HepG2 (cell line): ENCODE results near the gene LRRC74B. TPM values are rescaled to one million over a fixed set of nuclear protein-coding genes. Genes with fewer than 3 reads are reported as not detected.

Experiments used
- AKNA ChIP-seq: sonication (generic); formaldehyde crosslinking; IDR thresholded peaks from 2 replicates; pipeline ENCODE4 v1.4.0; 2020; ENCODE audit warnings: missing genetic modification reagents, borderline replicate concordance
- ATF2 ChIP-seq: sonication (generic); formaldehyde crosslinking; IDR thresholded peaks from 2 replicates; pipeline ENCODE4 v1.4.0; 2020; ENCODE audit warnings: missing genetic modification reagents
- DNMT3B ChIP-seq: conservative IDR thresholded peaks from 2 replicates; pipeline ENCODE4 v1.6.1; 2016; ENCODE audit warnings: missing biosample characterization, control low read depth
- LRRFIP1 ChIP-seq: sonication (generic); formaldehyde crosslinking; conservative IDR thresholded peaks from 2 replicates; pipeline ENCODE4 v1.4.0; 2020; ENCODE audit warnings: missing genetic modification reagents
- MAZ ChIP-seq, 2 experiments: sonication (generic) in 1 of 2; formaldehyde crosslinking in 1 of 2; IDR thresholded peaks; 2 replicates each; pipeline versions ENCODE4 v1.5.0 to v1.6.1; 2012 to 2020; ENCODE audit warnings: low read depth in 2 of 2, mild to moderate bottlenecking in 2 of 2, borderline replicate concordance in 1 of 2, improper control_type of control experiment in 1 of 2, low read length in 1 of 2, missing genetic modification reagents in 1 of 2, moderate library complexity in 1 of 2
- SRY ChIP-seq: sonication (generic); formaldehyde crosslinking; IDR thresholded peaks from 2 replicates; pipeline ENCODE4 v1.8.0; 2022; ENCODE audit warnings: mild to moderate bottlenecking, missing genetic modification reagents
- THAP11 ChIP-seq: IDR thresholded peaks from 2 replicates; pipeline ENCODE4 v1.6.1; 2016; ENCODE audit warnings: missing biosample characterization, missing genetic modification reagents
- ZHX2 ChIP-seq, 2 experiments: sonication (generic) in 1 of 2; formaldehyde crosslinking in 1 of 2; IDR thresholded peaks; 2 replicates each; pipeline versions ENCODE4 v1.6.1 to v1.9.0; 2014 to 2022; ENCODE audit warnings: antibody characterized with exemption in 1 of 2, borderline replicate concordance in 1 of 2, inconsistent platforms in 1 of 2, low read depth in 1 of 2, missing genetic modification reagents in 1 of 2
- ZNF232 ChIP-seq: sonication (generic); formaldehyde crosslinking; IDR thresholded peaks from 2 replicates; pipeline ENCODE4 v1.4.0; 2020; ENCODE audit warnings: missing genetic modification reagents, borderline replicate concordance
- ZNF34 ChIP-seq: sonication (generic); formaldehyde crosslinking; IDR thresholded peaks from 2 replicates; pipeline ENCODE4 v1.4.0; 2020; ENCODE audit warnings: mild to moderate bottlenecking, missing genetic modification reagents, borderline replicate concordance
- ZNF790 ChIP-seq: sonication (generic); formaldehyde crosslinking; IDR thresholded peaks from 2 replicates; pipeline ENCODE4 v1.8.0; 2022; ENCODE audit warnings: missing genetic modification reagents, mild to moderate bottlenecking, borderline replicate concordance
- polyA plus RNA-seq, 8 experiments: library from polyadenylated mRNA; depleted of rRNA in 3 of 8; stranded (reverse) in 7 of 8; unstranded in 1 of 8; fragments of >200 nt; fragmentation: Illumina TruSeq in 4 of 8; extraction: Trizol in 4 of 8; gene quantifications; 2 replicates each; pipeline versions ENCODE4 v1.2.1 to v1.2.3, GENCODE V29; 2011 to 2016; ENCODE audit warnings: low read depth in 4 of 8, missing spikeins in 1 of 8, mixed read lengths in 1 of 8; ENCODE audit not compliant: insufficient read depth in 1 of 8
- total RNA-seq, 5 experiments: library from RNA; depleted of rRNA; stranded (reverse); fragments of >200 nt; fragmentation: Illumina TruSeq; extraction: Trizol; gene quantifications; 2 replicates each; pipeline ENCODE4 v1.2.3, GENCODE V29; 2016; ENCODE audit warnings: low read depth in 1 of 5

The LRRC74B gene
- total and polyA plus RNA-seq, 2 of the 13 experiments (the other 11 are each of a cell fraction or from before 2014, with no cell fraction given) = not detected

- TF ChIP-seq ATF2 = peak; percentile 81
- TF ChIP-seq THAP11 (CRISPR knock-in tag) = peak; percentile 62
- TF ChIP-seq AKNA = peak; percentile 70; the same call in 1 of the 2 replicates
- peak; percentile 92 for TF ChIP-seq DNMT3B (CRISPR knock-in tag)
- peak; percentile 97 for TF ChIP-seq ZNF232
- peak; percentile 54; the same call in 1 of the 2 replicates for TF ChIP-seq SRY (CRISPR knock-in tag)
- peak; percentile 89 for TF ChIP-seq LRRFIP1
- TF ChIP-seq ZHX2 (IDR thresholded peaks at IDR 0.05; ENCODE audit: low read depth) = no peak
- TF ChIP-seq ZHX2 (CRISPR knock-in tag; IDR thresholded peaks at IDR 0.05; ENCODE audit: borderline replicate concordance) = peak; percentile 78; the same call in 1 of the 2 replicates
- peak; percentile 67; the same call in 1 of the 2 replicates for TF ChIP-seq ZNF790 (CRISPR knock-in tag)
- no peak; the same call in 1 of the 2 replicates for TF ChIP-seq MAZ (IDR thresholded peaks at IDR 0.05; ENCODE audit: borderline replicate concordance, low read depth, low read length)
- TF ChIP-seq MAZ (CRISPR knock-in tag; IDR thresholded peaks at IDR 0.05; ENCODE audit: low read depth) = peak; percentile 55; the same call in 1 of the 2 replicates
- TF ChIP-seq ZNF34 = no peak
Observed at GRCh38 chr22:21009638-21010425, 35.9 kb upstream of the LRRC74B start (continued).
